Body of pancreas (tissue), 4 donors: ENCODE measurements around the gene GALNTL6.

Experiments used
- POLR2A ChIP-seq, 3 donors: fragments of 450-650 bp; IDR thresholded peaks; one replicate each; pipeline ENCODE4 v1.6.1; 2016; ENCODE audit warnings: antibody characterized with exemption in 3 of 3, mild to moderate bottlenecking in 2 of 3
- TF ChIP-seq, protein P1 (sequence below), 7 experiments: fragments of 450-650 bp in 4 of 7; fragments of 200-600 bp in 3 of 7; sonication (generic) in 3 of 7; IDR thresholded peaks; one replicate each; pipeline ENCODE4 v1.5.1; 2016 to 2019; ENCODE audit warnings: antibody characterized with exemption in 7 of 7

DNA sequence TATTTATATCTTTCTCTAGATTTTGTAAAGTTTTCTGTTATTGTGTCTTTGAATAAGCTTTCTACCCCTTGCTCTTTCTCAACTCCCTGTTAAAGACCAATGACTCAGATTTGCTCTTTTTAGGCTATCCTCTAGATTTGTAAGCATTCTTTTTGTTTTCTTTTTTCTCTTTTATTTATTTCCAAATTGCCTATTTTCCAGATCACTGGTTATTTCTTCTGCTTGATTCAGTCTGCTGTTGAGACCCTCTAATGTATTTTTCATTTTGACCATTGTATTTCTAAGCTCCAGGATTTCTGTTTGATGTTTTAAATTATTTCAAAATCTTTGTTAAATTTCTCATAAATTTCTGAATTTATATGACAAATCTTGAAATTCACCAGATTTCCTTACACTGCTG, 892.8 kb downstream of the GALNTL6 start:
- no peak for TF ChIP-seq POLR2A (IDR thresholded peaks at IDR 0.05)
- TF ChIP-seq, protein P1, sequence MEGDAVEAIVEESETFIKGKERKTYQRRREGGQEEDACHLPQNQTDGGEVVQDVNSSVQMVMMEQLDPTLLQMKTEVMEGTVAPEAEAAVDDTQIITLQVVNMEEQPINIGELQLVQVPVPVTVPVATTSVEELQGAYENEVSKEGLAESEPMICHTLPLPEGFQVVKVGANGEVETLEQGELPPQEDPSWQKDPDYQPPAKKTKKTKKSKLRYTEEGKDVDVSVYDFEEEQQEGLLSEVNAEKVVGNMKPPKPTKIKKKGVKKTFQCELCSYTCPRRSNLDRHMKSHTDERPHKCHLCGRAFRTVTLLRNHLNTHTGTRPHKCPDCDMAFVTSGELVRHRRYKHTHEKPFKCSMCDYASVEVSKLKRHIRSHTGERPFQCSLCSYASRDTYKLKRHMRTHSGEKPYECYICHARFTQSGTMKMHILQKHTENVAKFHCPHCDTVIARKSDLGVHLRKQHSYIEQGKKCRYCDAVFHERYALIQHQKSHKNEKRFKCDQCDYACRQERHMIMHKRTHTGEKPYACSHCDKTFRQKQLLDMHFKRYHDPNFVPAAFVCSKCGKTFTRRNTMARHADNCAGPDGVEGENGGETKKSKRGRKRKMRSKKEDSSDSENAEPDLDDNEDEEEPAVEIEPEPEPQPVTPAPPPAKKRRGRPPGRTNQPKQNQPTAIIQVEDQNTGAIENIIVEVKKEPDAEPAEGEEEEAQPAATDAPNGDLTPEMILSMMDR (IDR thresholded peaks at IDR 0.05) = no peak
